GM12878 (cell line): Measurements from ENCODE around the gene KCTD2. TPM values are rescaled to one million over a fixed set of nuclear protein-coding genes. Genes with fewer than 3 reads are reported as not detected.

Experiments used
- CREM ChIP-seq: IDR thresholded peaks from 2 replicates; pipeline ENCODE4 v1.6.1; 2014; ENCODE audit warnings: antibody characterized with exemption, low read depth
- DPF2 ChIP-seq: fragments of 450-650 bp; IDR thresholded peaks from 2 replicates; pipeline ENCODE4 v1.6.1; 2017; ENCODE audit warnings: mild to moderate bottlenecking
- JUNB ChIP-seq: IDR thresholded peaks from 2 replicates; pipeline ENCODE4 v1.6.1; 2016; ENCODE audit warnings: antibody characterized with exemption, mild to moderate bottlenecking
- KLF5 ChIP-seq: fragments of 450-650 bp; IDR thresholded peaks from 2 replicates; pipeline ENCODE4 v1.6.1; 2014; ENCODE audit warnings: mild to moderate bottlenecking; ENCODE audit not compliant: partially characterized antibody
- MEF2A ChIP-seq: IDR thresholded peaks from 2 replicates; pipeline ENCODE4 v1.6.1; 2011; ENCODE audit warnings: low read depth, mild to moderate bottlenecking, low read length, moderate library complexity; ENCODE audit not compliant: insufficient read depth
- MEF2B ChIP-seq: fragments of 450-650 bp; IDR thresholded peaks from 2 replicates; pipeline ENCODE4 v1.6.1; 2018; ENCODE audit warnings: mild to moderate bottlenecking, moderate library complexity; ENCODE audit not compliant: partially characterized antibody, poor library complexity, severe bottlenecking
- MYB ChIP-seq: fragments of 150-350 bp; IDR thresholded peaks from 2 replicates; pipeline ENCODE4 v1.6.1; 2014; ENCODE audit warnings: mild to moderate bottlenecking, low read depth, low read length, borderline replicate concordance
- NKRF ChIP-seq: fragments of 450-650 bp; conservative IDR thresholded peaks from 2 replicates; pipeline ENCODE4 v1.6.1; 2017; ENCODE audit warnings: mild to moderate bottlenecking, moderate library complexity
- PKNOX1 ChIP-seq: fragments of 450-650 bp; IDR thresholded peaks from 2 replicates; pipeline ENCODE4 v1.6.1; 2016; ENCODE audit warnings: mild to moderate bottlenecking
- RAD21 ChIP-seq: IDR thresholded peaks from 2 replicates; pipeline ENCODE4 v1.6.1; 2011; ENCODE audit warnings: mild to moderate bottlenecking, low read depth, low read length, moderate library complexity; ENCODE audit not compliant: insufficient read depth
- SP1 ChIP-seq: IDR thresholded peaks from one replicate; pipeline ENCODE4 v1.6.1; 2011; ENCODE audit warnings: low read depth, low read length
- TARDBP ChIP-seq: IDR thresholded peaks from 2 replicates; pipeline ENCODE4 v1.6.1; 2016; ENCODE audit warnings: borderline replicate concordance
- TCF12 ChIP-seq: IDR thresholded peaks from 2 replicates; pipeline ENCODE4 v1.6.1; 2011; ENCODE audit warnings: low read depth, mild to moderate bottlenecking, low read length
- USF1 ChIP-seq: IDR thresholded peaks from 2 replicates; pipeline ENCODE4 v1.6.1; 2011; ENCODE audit warnings: borderline replicate concordance, low read depth, mild to moderate bottlenecking, moderate library complexity, mixed read lengths, low read length; ENCODE audit not compliant: insufficient read depth; ENCODE audit errors: extremely low read length
- YY1 ChIP-seq: IDR thresholded peaks from 2 replicates; pipeline ENCODE4 v1.6.1; 2011; ENCODE audit warnings: low read depth, mild to moderate bottlenecking, low read length
- ZBTB40 ChIP-seq: fragments of 450-650 bp; IDR thresholded peaks from 2 replicates; pipeline ENCODE4 v1.6.1; 2016; ENCODE audit warnings: mild to moderate bottlenecking, moderate library complexity, borderline replicate concordance
- ZNF622 ChIP-seq: fragments of 450-650 bp; IDR thresholded peaks from 2 replicates; pipeline ENCODE4 v1.6.1; 2017; ENCODE audit warnings: mild to moderate bottlenecking, inconsistent platforms
- polyA plus RNA-seq, 11 experiments: library from polyadenylated mRNA; depleted of rRNA in 4 of 11; unstranded in 6 of 11; stranded (reverse) in 5 of 11; fragments of >200 nt; fragmentation: Nextera tagmentation in 4 of 11; fragmentation: Illumina TruSeq in 1 of 11; extraction: Ambion mirVana in 4 of 11; extraction: Trizol in 1 of 11; gene quantifications; 1 replicate in 1 of 11; 2 replicates in 10 of 11; pipeline versions ENCODE4 v1.2.1 to v1.2.3, GENCODE V29; 2011 to 2016; ENCODE audit warnings: inconsistent platforms in 2 of 11, missing spikeins in 2 of 11, low read depth in 1 of 11
- total RNA-seq, 4 experiments: library from RNA; depleted of rRNA in 3 of 4; stranded (reverse); fragments of >200 nt in 3 of 4; fragmentation: Illumina TruSeq in 1 of 4; extraction: Trizol in 1 of 4; gene quantifications; 2 replicates each; pipeline versions ENCODE4 v1.2.1 to v1.2.3, GENCODE V29; 2013 to 2021

KCTD2 gene
- total and polyA plus RNA-seq, 10 of the 15 experiments (the other 5 are each of a cell fraction or from before 2014, with no cell fraction given) = 1.5 to 27.5 (median 13.7) TPM

- TF ChIP-seq USF1 (peak; percentile 57), MYB (no peak), ZBTB40 (peak; percentile 56; the same call in 1 of the 2 replicates), NKRF (no peak), MEF2A (no peak), RAD21 (no peak), CREM (peak; percentile 54; the same call in 1 of the 2 replicates), PKNOX1 (no peak), TARDBP (peak; percentile 98), SP1 (peak; percentile 16), ZNF622 (no peak), JUNB (no peak), YY1 (peak; percentile 83), TCF12 (peak; percentile 60; the same call in 1 of the 2 replicates), KLF5 (no peak), DPF2 (peak; percentile 23; the same call in 1 of the 2 replicates), MEF2B (no peak)
Observed at GRCh38 chr17:75034236-75034908, 12.7 kb upstream of the KCTD2 start (continued).
